OCI-LY3 (cell line): Measurements from ENCODE around the gene MPC1.

Source experiments
- CTCF ChIP-seq: fragments of 200-600, 300-600 bp; sonication (generic); IDR thresholded peaks from 2 replicates; pipeline ENCODE4 v1.5.1; 2014; ENCODE audit warnings: antibody characterized with exemption, low read length, low read depth
- EZH2phosphoT487 ChIP-seq: fragments of 200-600 bp; shearing (Covaris generic); IDR thresholded peaks from 2 replicates; pipeline ENCODE4 v1.6.1; 2018; ENCODE audit warnings: antibody characterized with exemption, mixed run types, low read depth

- no peak for TF ChIP-seq CTCF
- TF ChIP-seq EZH2phosphoT487, result no peak
Measured at GRCh38 chr6:166353507-166353906, 29.2 kb downstream of the MPC1 start.
